Activated T-cell treated with anti-CD3 and anti-CD28 coated beads, Interleukin-2, amount 50 U/mL, for 48 hours (primary cell): ENCODE results near the gene UTF1.

Source experiments
- DNase-seq, 2 experiments: peaks; one replicate each; pipeline ENCODE4 v3.0.0-alpha.2; 2020

The UTF1 gene, protein sequence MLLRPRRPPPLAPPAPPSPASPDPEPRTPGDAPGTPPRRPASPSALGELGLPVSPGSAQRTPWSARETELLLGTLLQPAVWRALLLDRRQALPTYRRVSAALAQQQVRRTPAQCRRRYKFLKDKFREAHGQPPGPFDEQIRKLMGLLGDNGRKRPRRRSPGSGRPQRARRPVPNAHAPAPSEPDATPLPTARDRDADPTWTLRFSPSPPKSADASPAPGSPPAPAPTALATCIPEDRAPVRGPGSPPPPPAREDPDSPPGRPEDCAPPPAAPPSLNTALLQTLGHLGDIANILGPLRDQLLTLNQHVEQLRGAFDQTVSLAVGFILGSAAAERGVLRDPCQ

DNA sequence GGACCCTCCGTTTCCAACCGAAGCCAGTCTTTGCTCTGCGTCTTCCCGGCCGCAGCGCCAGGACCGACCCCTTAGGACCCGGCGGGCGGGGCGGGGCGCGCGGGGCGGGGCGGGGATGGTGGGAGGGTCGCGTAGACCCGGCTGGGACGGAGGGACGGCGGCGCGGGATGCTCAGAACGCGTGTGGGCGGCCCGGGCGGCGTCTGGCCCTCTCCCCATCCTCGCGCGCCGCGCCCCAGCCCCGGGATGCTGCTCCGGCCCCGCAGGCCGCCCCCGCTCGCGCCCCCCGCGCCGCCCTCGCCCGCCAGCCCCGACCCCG is at the start of gene UTF1:
Gene UTF1 (plus strand): TSS at position 174 of the 318 bp plus-strand sequence. CDS start 72 bp downstream, at position 246.
- DNase-seq, result no peak

DNA sequence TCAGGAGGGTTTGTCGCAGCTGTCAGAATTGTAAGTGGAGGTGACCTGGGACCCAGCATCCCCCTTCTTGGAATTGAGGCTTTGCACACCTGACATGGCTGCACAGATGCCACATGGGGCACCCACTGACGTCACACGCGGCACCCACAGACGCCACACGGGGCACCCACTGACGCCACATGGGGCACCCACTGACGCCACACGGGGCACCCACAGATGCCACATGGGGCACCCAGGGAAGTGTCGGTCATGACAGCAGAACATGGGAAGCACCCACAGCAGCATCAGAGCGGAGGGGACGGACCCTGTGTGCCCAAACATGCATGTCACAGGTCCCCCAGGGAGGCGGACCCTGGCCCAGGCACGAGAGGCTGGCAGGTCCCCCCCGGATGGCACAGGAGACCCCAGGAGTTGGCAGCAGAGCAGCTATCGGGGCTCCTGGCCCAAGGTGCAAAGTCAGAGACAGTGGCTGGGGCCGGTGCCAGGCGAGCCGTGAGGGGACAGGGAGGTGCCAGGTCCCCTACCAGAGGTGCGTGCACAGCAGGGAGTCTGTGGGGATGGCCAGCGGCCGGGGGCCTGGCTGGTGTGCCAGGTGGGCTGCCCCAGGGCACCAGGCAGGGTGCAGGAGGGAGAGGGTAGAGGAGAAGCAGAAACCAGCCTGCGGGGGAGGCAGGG is 48.9 kb upstream of the UTF1 start:
- no peak for DNase-seq

GRCh38 chr10:133182190-133182589 is 47.8 kb upstream of the UTF1 start:
- no peak for DNase-seq

DNA sequence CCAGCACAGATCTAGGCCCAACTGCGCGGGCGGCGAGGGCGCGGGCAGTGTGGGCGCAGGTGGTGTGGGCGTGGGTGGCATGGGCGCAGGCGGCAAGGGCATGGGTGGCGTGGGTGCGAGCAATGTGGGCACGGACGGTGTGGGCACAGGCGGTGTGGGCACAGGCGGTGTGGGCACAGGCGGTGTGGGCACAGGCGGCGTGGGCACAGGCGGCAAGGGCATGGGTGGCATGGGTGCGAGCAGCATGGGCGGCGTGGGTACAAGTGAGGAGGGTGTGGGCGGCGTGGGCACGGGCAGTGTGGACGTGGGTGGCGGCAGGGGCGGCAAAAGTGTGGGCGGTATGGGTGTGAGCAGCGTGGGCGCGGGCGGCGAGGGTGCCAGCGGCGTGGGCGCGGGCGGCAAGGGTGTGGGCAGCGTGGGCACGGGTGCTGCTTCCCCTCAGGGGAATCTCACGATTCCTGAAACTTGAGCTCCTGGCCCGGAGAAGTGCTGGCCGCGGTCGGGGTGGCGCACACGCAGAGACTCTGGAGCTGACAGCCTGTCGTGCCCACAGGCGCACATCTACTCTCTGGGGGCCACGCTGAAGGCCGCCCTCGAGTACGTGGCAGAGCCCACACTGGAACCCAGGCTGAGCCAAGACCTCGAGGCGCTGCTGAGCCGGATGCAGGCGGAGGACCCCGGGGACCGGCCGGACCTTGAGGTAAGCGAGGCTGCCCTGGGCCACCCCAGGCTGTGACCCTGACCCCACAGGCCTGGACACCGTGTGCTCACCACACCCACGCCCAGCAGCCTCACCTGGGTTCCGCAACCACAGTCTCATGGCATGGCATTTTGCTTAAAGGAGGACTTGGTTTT is 47.0 kb upstream of the UTF1 start:
- no peak for DNase-seq

- no peak for DNase-seq
Observed at GRCh38 chr10:133183646-133184378, 46.2 kb upstream of the UTF1 start.

DNA sequence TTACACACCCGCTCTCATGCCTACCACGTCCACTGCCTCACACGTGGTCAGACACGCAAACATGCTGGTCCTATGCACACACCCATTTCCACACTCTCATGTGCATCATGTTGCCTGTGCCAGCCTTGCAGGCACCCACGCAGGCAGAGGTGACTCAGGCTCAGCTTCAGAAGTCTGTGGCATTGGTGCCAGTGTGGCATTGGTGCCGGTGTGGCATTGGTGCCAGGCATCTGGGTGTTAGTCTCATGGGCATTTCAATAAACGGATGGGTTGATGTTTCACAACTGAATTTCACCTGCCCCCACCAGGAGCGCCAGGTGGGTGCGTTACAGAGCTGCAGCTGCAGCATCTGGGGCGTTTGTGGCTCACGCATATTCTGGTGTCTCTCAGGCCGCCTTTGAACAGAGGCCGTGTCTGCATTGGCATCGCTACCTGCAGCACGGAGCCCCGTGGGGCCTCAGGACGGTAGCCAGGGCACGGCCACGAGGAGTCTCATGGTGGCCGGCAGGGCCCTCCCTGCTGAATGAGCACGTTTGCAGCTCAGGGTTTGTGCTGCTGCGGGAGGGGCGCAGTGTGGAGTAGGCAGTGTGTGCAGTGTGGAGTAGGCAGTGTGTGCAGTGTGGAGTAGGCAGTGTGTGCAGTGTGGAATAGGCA is 45.3 kb upstream of the UTF1 start:
- no peak for DNase-seq

- DNase-seq, result no peak
Observed at GRCh38 chr10:133185421-133185820, 44.6 kb upstream of the UTF1 start.

GRCh38 chr10:133185916-133186315 is 44.1 kb upstream of the UTF1 start:
- no peak for DNase-seq

- no peak for DNase-seq
Observed at GRCh38 chr10:133186416-133187090, 43.5 kb upstream of the UTF1 start.

- no peak for DNase-seq
Observed at GRCh38 chr10:133187091-133187905, 42.7 kb upstream of the UTF1 start.

DNA sequence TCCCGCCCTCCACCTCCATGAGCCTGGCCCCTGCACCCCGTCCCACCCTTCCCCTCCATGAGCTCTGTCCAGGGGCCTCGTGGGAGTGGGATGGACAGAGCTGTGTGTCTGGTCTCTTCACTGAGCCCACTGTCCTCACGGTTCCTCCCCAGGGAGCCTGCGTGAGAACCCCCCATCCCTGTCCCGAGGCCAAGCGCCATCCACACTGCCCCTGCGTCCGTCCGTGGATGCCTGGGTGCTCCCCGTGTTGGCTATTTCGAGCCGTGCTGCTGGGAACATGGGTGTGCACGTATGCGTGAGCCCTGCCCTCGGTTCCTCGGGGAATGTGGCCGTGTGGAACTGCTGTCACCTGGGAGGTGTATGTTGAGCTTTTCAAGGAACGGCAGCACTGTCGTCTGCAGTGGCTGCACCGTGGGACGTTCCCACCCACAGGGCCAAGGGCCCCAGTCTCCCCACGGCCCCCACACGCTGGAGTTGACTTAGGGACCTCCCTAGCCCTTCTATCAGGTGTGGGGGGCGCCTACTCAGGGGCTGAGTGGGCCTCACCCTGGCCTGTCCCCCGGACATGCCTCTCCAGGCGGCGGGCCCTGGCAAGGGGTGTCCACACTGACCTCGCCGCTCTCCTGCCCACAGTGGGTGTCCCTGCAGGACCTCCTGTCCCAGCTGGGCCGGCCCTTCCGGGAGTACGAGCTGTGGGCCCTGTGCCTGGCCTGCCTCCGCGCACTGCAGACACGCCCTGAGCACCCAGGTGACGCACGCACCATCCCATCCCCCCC is 41.9 kb upstream of the UTF1 start:
- DNase-seq, result no peak

GRCh38 chr10:133189256-133189655 is 40.8 kb upstream of the UTF1 start:
- DNase-seq, result no peak

DNA sequence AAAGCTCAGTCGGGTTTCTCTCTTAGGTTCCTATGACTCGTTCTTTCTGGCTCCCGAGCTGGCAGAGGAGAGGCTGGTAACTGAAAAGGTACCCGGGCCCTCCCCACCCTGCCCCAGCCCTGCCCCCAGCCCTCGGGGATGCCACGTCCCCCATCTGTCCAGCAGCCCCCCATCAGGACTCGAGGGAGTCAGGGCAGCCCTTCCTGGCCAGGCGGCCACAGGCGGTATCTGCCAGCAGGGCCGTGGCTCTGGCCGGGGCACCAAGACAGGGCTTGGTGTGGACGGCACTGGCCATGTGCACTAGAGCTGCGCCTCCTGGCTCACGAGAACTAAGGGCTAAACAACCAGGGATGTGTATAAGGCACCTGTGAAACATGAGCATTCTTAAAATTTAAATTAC is 40.3 kb upstream of the UTF1 start:
- DNase-seq, result no peak

- DNase-seq, result no peak
Observed at GRCh38 chr10:133190225-133190624, 39.8 kb upstream of the UTF1 start.

GRCh38 chr10:133191651-133192050 is 38.4 kb upstream of the UTF1 start:
- no peak for DNase-seq

GRCh38 chr10:133194151-133194550 is 35.9 kb upstream of the UTF1 start:
- no peak for DNase-seq

- DNase-seq, result no peak
Observed at GRCh38 chr10:133195096-133195495, 34.9 kb upstream of the UTF1 start.

- DNase-seq, result no peak
Observed at GRCh38 chr10:133195611-133196010, 34.4 kb upstream of the UTF1 start.

- no peak for DNase-seq
Observed at GRCh38 chr10:133196221-133196915, 33.6 kb upstream of the UTF1 start.
